CMK (cell line): ENCODE measurements around the gene ADCY1.

Source experiments
- DNase-seq: peaks from one replicate; pipeline ENCODE4 v3.0.0-alpha.2; 2010; ENCODE audit warnings: low read depth

The ADCY1 gene

DNA sequence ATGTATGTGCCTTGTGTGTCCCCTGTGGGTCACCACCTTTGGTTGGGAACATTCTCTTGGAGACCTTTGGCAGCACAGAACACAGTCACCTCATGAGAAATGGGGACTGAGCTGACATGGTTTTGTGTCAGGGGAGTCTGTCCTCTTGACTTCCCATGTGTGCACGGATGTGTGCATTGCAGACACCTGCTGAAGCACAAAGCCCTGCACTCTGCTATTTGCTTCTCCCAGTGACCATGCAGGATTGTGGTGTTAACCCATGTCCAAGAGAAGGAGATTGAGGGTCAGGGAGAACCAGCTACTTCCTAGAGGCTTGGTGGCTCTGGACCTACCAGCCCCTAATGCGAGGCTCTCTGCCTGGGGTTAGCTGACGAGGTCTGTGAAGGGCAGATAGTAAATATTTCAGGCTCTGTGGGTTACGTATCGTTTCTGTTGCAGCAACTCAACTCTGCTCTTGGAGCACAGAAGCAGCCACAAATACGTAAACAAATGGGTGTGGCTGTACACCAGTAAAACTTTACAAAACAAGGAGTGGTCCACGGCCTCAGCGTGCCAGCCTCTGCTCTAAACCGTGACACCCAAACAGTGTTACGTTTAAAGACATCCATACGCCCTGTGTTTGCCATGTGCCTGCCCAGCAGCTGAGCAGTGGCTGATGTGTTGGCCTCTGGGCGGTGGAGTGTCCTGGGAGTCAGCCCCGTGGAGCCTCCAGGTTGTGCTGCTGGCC lies 51.7 kb downstream of the ADCY1 start:
- no peak for DNase-seq

DNA sequence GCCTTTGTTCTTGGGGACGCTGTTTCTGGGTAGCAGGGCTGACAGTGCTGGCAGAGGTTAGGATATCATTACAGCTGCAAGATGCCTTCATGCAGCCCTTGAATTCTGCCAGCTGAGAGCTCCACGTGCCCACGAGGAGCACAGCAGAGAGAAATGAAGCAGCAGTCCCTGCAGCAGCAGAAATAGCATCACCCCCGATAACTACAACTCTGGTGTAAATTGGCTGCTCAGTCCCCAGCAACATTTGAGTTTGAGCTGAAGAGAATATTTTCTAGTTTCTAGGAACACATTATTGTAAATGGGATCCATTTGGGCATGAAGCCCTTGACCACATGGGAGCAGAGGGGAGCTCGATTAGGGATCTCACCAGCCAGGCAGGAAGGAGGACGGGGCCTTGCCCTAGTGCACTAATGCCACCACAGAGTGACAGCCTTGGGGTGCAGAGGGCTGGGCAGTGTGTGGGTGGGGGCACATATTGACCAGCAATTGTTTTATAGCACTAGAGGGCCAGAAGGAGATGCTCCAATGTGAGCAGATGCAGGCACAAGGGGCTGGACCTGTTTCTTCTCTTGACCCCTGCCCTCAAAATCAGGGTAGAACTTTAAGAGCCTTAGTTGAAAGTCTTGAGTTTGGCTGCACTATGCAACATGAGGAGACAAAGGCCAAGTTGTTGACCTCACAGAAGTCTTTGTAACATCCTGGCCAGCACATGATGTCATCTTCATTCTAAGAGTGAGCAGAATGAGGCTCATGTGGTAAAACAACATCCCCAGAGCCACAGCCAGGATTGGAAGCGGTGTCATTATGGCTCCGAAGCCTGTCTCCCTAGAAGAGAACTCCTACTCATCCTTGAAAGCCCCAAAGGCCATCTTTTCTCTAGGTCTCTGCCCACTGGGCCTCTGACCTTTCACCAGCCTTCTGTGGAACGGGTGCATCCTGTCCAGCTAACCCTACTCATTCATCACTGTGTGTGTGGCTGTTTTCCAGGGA lies 52.6 kb downstream of the ADCY1 start:
- no peak for DNase-seq

DNA sequence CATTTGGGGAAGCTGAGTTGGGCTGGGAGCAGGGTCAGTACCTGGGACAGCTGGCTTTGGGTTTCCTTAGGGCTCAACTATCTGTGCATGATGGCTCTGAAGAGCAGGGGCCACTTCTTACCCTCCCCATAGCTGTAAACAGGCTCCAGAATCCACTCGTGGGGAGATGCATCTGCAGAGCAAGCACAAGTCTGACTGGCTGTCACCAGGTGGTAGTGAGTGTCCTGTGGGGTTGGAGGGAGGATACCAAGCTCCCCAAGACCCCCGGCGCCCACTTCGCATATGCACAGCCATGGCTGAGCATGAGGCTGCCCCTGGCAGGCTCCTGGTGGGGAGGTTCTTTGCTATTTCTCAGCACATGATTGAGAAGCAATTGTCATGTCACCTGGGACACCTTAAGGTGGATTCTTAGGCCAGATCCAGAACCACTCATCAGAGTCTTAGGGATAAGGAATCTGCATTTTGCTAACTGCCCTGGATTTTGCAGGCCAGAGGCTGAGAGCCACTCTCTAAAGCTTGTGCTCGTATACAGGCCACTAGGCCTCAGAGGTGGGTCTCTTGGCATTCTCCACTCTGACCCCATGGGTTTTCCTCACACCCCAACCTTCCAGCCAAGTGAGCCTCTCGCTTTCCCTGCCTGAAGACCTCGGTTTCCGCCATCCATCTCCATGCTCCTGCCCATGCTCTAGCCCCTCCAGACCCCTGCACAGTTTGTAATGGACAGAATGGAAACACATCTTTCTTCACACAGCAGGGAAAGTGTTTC lies 53.7 kb downstream of the ADCY1 start:
- no peak for DNase-seq

DNA sequence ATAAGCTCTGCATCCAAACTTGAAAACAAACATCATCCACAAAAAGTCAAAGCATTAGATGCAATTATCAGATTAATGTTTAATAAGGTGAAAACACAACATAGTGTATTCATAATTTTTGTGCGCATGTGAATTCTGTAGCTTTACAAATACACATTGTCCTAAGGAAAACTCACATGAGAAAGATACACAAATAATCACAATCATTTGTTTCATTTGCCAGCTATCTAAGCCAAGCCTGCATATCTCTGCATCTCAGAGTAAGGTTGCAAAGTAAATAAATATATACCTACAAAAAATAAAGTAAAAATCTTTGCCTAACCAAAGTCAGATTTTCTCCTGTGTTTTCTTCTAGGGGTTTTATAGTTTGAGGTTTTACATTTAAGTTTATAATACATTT lies 57.4 kb downstream of the ADCY1 start:
- no peak for DNase-seq

DNA sequence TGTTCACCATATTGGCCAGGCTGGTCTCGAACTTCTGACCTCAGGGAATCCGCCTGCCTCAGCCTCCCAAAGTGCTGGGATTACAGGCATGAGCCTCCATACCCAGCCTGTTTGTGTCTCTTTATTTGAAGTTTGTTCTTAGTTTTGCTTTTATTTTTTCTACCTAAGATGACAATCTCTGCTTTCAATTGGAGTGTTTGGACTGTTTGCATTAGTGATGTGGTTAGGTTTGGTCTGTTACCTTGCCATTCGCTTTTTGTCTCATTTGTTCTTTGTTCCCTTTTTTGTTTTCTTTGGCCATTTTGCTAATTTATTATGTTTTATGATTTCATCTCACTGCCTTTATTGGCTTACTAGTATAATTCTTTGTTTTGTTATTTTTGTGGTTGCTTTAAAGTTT lies 62.6 kb downstream of the ADCY1 start:
- DNase-seq, result no peak

DNA sequence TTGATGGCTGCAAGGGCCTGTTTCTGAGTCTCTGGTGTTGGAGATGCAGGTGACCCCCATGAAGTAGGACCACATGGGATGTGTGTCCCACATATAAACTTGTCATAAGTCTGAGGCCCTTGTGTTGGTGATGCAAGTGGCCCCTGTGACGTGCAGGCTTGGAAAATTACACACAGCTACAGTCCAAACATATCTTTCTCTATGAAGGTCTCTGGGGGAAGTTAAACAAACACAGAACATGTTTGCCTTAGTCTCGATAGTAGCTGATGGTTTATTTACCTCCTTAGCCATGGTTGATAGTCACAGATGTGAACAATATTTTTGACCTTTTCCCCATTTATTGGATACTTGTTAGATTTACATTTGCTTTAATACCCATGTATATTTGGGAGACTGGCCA lies 64.7 kb downstream of the ADCY1 start:
- DNase-seq, result no peak

DNA sequence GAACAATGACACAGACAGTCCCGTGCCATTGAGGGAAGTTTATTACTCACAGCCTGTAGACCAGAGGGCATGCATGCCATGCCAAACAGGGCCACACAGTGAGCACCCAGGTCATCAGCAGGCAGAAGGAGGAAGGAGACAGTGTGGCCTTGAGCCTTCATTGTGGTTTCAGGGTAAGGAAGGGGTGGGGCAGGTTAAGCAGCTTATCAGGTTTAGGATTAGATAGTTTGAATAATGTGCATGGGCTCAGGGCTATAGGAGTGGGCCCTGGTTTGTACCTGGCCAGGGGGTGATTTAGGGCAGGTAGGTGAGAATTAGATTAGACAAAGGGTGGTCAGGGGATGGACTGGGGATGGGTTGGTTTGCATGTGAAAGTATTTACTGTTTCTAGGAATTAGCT lies 67.9 kb downstream of the ADCY1 start:
- no peak for DNase-seq

DNA sequence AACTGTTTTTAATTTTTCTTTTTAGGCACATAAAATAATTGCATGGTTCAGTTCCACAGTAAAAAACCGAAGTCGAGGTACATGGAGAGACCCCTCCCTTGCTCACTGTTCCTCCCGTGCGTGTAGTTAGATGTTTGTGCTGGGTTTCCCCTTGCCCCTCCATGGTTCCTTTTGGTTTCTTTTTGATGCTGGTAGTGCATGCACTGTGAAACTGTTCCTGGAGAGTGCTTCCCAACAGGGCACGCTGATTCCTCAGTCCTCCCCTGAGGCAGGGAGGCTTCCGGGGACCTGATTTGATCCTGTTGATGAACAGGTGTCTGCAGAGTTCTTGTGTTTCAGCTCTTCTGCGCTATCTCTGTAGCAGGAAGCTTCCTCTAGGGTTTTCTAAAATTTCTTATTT lies 69.5 kb downstream of the ADCY1 start:
- no peak for DNase-seq

DNA sequence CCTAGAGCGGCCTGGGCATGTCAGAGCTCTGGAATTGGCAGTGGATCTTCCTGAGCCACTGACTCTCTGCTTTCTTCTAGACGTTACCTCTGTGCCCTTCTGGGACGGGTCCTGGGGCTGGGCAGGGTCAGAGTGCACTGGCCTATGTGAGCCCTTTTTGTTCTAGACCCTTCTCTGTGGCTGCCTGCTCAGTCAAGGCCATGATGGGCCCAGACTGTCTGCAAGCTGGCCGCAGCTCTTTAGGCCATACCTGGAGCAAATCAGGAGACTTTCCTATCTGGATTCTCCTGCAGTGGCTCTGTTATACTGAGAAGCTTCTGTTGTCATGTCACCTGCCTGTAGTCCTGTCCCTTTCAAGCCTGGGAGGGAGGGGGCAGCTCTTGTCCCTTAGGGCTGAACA lies 70.1 kb downstream of the ADCY1 start:
- no peak for DNase-seq

DNA sequence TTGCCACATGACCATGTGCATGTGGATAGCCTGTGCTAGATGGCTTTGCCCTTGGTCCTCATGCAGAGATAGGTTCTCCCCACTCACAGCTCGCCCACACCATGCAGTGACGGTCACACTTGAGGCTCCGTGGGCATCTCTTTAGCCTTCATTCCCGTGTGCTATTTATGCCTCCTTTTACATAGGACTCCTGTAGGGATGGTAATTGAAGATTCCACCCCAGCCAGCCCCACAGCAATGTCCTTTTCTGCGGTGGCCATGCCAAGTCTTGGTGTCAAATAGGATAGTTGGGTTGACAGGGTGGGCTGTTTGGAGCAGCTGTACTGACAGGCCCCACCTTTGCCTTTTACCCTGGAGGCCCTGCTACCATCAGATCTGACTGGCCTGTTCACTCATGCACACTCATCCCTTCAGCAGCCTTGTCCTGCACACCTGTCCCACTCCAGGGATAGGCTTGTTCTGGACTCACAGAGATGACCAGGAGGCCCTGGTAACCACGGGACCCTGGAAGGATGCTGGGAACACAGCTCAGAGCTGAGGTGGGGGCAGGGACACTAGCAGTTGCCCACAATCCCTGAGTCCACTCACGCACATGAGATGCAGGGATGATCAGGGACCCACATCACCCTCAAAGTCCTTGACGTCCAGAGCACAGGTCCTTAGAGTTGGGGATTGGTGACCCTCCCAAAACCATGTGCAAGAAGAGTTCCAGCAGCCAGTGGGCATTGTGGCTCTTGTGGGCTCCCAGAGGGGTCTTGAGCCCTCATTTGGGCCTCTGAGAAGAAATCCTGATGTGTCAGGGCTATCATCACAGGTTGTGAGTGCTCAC lies 71.2 kb downstream of the ADCY1 start:
- DNase-seq, result no peak

DNA sequence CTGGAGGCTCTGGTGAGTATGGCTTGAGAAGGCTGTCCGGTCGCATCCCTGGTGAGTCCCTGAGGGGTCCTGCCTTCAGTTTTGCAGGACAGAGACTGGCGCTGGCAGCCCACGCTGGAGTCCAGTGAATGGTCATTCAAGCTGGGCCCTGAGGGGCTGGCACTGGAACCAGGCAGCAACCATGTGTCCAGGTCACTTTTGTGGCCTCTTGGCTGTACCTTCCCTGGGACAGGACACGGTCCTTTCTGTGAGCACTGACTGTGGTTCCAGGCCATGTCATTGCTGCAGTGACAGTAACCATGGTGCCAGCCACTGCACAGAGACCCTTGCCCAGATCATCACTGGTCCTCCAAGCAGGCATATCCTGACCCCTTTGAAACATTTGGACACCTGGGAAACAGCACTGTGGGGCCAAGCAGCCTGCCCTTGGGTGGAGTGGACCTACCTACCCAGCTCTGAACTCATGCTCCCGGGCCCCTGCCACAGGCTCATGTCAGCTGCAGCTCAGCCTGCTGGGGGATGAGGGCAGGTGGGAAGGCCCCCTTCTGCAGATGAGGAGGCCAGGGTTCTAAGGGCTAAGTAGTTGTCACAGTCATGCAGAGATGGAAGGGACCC lies 72.1 kb downstream of the ADCY1 start:
- no peak for DNase-seq

DNA sequence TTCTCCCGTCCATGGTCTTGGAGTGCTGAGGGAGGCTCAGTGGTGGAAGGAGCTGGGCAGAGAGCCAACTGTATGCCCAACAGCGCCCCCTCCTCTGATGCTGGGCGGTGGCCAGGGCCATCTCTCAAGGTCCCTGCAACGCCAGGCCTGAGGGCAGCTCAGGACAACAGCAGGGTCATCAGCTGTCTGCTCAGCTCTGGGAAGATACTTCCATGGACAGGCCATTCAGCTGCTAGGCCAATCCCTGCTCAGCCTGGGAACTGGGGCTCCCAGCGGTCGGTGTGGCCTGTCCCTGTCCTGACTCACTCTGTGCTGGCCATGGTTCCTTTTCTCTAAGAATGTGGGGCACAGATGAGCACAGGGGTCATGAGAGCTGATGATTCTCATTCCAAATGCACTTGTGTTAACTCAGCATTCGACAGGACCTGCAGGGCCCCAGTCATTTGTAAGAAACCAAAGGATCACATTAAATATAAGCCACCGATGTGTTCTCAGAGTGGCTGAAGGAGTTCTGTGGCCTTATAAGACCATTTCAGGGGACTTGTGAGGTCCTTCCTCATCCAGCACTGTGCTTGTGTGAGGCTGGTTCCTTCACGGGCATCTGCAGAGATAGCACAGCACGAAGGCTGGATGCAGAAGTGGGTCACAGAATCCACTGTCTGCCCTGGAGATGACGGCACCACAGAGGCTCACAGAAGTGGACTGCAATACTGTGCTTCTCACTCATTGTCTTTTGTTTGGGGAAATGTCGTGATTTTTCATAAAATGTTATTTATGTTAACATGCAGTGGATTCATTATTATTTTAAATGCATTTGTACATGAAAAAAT lies 73.0 kb downstream of the ADCY1 start:
- no peak for DNase-seq

DNA sequence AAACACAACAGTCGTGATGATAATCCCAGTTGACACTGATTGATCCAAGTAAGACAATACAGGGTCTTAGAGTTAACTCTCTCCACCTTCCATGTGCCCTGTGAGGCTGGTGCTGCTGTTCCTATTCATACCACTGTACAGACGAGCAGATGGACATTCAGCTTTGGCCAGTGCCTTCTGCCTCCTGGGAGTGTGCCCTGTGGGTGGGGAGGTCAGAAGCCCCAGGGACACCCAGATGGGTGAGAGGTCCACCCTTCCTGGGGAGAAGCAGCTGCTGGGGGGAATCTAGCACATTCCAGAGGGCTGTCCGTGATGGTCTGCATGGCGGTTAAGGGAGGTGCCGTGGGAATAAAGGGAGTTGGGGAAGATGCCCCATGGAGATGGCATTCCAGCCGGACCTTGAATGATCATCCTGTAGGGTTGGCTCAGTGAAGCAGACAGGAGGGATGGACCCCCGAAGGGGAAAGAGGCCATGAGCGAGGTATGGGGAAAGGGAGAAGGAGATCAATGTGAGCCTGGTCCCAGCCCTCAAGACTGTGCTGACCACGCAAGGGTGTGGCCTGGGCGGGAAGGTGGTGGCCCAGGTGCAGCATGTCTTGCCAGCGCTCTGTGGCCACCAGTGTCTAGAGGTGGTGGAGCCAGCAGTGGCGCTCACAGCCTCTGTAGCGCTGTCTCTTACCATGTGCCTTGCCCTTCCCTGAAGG lies 74.0 kb downstream of the ADCY1 start:
- DNase-seq, result no peak

DNA sequence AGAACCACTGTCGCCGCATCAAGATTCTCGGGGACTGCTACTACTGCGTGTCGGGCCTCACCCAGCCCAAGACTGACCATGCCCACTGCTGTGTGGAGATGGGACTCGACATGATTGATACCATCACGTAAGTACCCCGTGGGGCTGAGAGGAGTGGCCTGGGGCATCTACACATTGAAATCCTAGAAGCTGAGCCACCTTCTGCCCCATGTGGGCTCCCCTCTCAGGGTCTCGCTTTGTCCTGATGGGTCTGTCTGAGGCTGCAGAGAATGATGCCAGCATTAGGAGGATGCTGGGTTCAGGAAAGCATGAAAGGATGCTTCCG lies 74.5 kb downstream of the ADCY1 start:
- no peak for DNase-seq

DNA sequence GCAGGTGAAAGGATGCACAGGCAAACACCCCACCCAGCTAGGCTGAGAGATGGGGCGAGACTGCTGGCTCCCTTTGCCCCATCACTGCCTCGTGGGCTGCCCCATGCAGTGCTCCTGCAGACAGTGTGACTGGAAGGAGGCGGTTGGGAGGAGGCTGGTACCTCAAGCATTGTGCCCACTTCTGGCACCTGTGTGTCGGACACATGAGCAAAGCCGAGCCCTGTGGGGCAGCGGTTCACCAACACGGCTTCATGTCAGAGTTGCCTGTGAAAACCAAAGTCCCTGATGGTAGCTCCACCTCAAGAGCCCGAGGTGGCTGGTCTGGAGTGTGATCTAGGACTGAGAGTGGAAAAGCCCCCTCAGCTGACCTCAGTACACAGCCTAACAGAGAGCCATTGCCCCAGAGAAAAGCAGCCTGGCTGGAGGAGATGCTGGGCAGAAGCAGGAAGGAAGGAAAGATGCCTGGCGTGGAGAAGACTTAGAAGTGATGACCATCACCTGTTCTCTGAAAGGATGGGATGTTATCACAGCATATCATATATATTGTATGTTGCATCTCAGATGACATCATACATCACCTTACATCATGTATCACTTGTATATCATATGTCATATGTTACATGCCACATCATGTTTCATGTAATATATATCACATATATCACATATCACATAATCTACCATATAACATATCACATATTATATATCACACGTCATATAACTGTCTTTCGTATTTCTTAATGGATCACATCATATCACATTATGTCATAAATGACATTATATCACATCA lies 75.6 kb downstream of the ADCY1 start:
- no peak for DNase-seq

DNA sequence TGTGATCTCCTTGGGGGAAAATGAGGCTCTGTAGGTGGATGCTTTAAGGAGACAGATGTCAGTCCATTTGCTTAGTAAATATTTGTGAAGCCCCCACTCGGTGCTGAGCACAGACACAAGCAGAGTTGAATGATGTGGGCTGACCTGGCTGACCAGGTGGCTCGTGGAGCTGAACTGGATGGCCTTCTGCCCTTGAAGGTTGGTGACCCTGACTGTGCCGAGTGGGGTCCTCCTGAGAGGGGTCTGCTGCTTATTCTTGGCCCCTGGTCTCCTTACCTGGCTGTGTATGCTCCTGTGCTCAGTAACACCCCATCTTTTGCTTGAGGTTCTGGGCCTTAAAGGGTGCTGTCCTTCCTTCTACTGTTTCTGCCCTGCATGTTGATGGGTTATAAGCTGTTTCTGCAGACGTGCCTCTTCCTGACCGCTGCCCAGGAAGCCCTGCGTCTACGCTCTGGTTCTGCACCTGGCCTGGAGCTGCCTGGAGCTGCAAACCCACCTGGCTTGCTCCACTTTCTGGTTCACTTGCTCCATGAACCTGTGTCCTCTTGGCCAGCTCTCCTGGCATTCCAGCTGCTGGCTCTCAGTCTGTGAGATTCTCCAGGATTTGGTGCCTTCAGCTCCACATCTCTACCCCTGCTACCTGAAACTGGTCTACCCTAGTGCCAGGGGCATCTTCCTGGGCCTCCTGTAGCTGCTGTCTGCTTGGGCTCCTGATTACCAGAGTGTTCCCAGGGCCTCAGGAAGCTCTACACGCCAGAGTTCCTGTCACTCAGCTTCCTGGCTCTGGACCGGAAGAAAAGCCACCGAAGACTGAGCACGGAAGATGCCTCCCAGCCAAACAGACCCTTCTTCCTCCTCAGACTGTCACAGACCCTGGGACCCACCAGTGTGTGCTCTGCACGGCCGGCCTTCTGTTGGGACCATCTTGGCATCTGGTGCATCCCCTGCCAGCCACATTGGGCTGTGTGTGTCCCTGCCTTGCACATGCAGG lies 76.5 kb downstream of the ADCY1 start:
- DNase-seq, result no peak

DNA sequence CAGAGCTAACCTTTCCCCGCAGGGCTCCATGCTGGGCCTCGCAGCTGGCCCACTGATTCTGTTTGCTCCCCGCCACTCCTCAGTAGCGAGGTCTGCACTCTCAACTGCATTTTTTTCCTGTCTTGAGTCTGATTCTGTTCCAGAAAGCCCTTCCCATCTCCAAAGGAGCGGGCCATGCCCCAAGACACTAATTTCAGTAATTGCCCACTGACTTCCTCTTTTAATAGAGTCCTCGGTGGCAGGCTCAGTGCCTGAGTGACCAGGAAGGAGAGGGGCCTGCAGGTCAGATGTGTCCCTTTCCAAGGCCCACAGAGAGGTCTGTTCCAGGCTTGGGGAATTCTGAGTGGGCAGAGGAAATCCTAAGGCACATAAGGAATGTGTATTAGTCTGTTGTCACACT lies 77.4 kb downstream of the ADCY1 start:
- no peak for DNase-seq

DNA sequence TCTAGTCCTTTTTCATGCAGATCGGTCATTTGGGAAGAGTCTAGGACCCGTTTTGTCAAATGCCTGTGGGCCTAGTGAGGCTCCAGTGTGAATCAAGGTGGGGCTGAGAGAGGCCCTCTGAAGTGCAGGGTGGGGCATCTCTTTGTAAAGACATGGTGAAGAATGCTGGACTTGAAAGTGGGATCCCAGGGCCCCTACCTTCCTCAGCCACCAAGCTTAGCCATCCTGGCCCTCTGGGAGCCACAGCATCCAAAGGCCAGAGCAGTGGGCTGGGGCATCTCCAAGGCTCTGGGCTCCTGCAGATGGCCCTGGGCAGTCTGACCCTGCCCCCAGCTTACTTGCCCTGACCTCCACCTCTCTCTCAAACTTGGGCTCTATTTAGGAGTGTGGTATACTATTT lies 78.5 kb downstream of the ADCY1 start:
- no peak for DNase-seq
